Measurements from ENCODE around the gene CCNB3. TPM values are rescaled to one million over a fixed set of nuclear protein-coding genes. Genes with fewer than 3 reads are reported as not detected.

Gene CCNB3
- total and polyA plus RNA-seq, 9 of the 15 experiments (the other 6 are each of a cell fraction or from before 2014, with no cell fraction given): 0.05 to 0.25 (median 0.08) TPM; not detected in 3

DNA sequence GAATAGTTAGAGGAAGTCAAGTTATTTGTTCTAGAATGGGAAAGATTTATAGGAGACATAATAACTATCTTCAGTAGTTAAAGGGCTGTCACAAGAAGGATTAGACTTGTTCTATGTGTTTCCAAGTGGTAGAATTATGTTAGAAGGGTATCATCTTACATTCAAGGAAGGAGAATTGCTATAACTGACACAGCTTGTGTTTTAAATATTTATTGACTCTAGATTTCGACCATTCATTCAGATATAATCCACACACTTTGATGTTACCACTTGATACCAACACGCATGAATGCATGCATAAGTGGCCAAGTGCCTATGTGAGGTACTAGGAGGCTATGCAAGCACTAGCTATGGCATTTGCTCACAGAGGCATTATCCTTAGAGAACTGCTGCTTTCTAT lies 122.7 kb downstream of the CCNB3 start:
- 0% methylated on average over 2 of the region's 2 CpGs for WGBS (ENCODE audit: insufficient coverage, low coverage, missing lambda C conversion rate)
- Histone ChIP-seq H3K9ac (ENCODE audit: insufficient read depth in 1 of 2, low read depth in 2 of 2, low read length in 2 of 2) (no peak overlapping the region), H3K4me1 (replicated peaks in 1 of 2; ENCODE audit: control insufficient read depth in 2 of 2, insufficient read depth in 2 of 2, low read length in 2 of 2) (no peaks in the 10 kb centered on the region), H3K4me3 (no peak overlapping the region), H4K20me1 (replicated peaks; ENCODE audit: control insufficient read depth, insufficient read depth, low read length) (no peaks in the 10 kb centered on the region), H3K9me1 (ENCODE audit: control insufficient read depth, insufficient read depth, low read length) (no peaks in the 10 kb centered on the region), H3K36me3 (ENCODE audit: control insufficient read depth, insufficient read depth, low read length) (no peaks in the 10 kb centered on the region), H3K27ac (ENCODE audit: extremely low read depth, low read depth, low read length) (no peak overlapping the region), H3K79me2 (ENCODE audit: control insufficient read depth, insufficient read depth, low read length) (no peaks in the 10 kb centered on the region), H2AFZ (ENCODE audit: low read depth, low read length) (no peak overlapping the region), H3K27me3 (ENCODE audit: control insufficient read depth in 2 of 2, insufficient read depth in 2 of 2, low read length in 2 of 2) (no peaks in the 10 kb centered on the region), H3K4me2 (ENCODE audit: insufficient read depth, low read length) (no peak overlapping the region), H3K9me3 (replicated peaks; ENCODE audit: control insufficient read depth, insufficient read depth, low read depth, low read length) (no peaks in the 10 kb centered on the region)
- no peak for DNase-seq (ENCODE audit: extremely low read depth in 1 of 4, low spot score in 3 of 4)
- ChIA-PET POLR2A (no interaction called here), CTCF (ENCODE audit: low intra/inter-chr PET ratio) (no interaction called here)
- in situ Hi-C loops (cut with MboI) (no loop called here), intact Hi-C loops (cut with micrococcal nuclease) (no loop called here)
- no peak for TF ChIP-seq ZNF263 (CRISPR knock-in tag; IDR thresholded peaks at IDR 0.05; ENCODE audit: borderline replicate concordance)
- no peak for TF ChIP-seq PRMT5 (CRISPR knock-in tag; IDR thresholded peaks at IDR 0.05)
- no peak for TF ChIP-seq PCBP2 (IDR thresholded peaks at IDR 0.05; ENCODE audit: low read depth, low read length, poor library complexity, severe bottlenecking)
- TF ChIP-seq MTF1 (CRISPR knock-in tag; IDR thresholded peaks at IDR 0.05; ENCODE audit: borderline replicate concordance): no peak
- TF ChIP-seq SREBF2 (CRISPR knock-in tag; IDR thresholded peaks at IDR 0.05): no peak
- no peak for TF ChIP-seq CEBPB (tag; IDR thresholded peaks at IDR 0.05)
- no peak for TF ChIP-seq FOSL1 (tag; conservative IDR thresholded peaks at IDR 0.05)
- TF ChIP-seq EP400 (IDR thresholded peaks at IDR 0.05): no peak
- TF ChIP-seq U2AF2 (optimal IDR thresholded peaks at IDR 0.05; ENCODE audit: low read depth, low read length): no peak
- no peak for TF ChIP-seq FIP1L1 (IDR thresholded peaks at IDR 0.05; ENCODE audit: low read depth, low read length, poor library complexity, severe bottlenecking)
- no peak for TF ChIP-seq SP2 (IDR thresholded peaks at IDR 0.05; ENCODE audit: extremely low read depth, low read depth, low read length, poor library complexity, severe bottlenecking)
- no peak for TF ChIP-seq TFAM (CRISPR knock-in tag; conservative IDR thresholded peaks at IDR 0.05)
- no peak for TF ChIP-seq CHCHD3 (CRISPR knock-in tag; IDR thresholded peaks at IDR 0.05)
- no peak for TF ChIP-seq NFIX (CRISPR knock-in tag; IDR thresholded peaks at IDR 0.05; ENCODE audit: low read depth)
- TF ChIP-seq THRAP3 (IDR thresholded peaks at IDR 0.05; ENCODE audit: borderline replicate concordance): no peak
- no peak for TF ChIP-seq ZNF77 (CRISPR knock-in tag; IDR thresholded peaks at IDR 0.05)
- TF ChIP-seq E2F8 (IDR thresholded peaks at IDR 0.05; ENCODE audit: low read depth, partially characterized antibody): no peak
- TF ChIP-seq, protein P1, sequence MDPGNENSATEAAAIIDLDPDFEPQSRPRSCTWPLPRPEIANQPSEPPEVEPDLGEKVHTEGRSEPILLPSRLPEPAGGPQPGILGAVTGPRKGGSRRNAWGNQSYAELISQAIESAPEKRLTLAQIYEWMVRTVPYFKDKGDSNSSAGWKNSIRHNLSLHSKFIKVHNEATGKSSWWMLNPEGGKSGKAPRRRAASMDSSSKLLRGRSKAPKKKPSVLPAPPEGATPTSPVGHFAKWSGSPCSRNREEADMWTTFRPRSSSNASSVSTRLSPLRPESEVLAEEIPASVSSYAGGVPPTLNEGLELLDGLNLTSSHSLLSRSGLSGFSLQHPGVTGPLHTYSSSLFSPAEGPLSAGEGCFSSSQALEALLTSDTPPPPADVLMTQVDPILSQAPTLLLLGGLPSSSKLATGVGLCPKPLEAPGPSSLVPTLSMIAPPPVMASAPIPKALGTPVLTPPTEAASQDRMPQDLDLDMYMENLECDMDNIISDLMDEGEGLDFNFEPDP (CRISPR knock-in tag; IDR thresholded peaks at IDR 0.05): no peak
- TF ChIP-seq ARID1B (IDR thresholded peaks at IDR 0.05): no peak
- BruUV-seq (replicated peaks): no TSS peak
- no peak for FAIRE-seq
- ATAC-seq: no peak

Measured in K562 (cell line).